DOHH2 (cell line): ENCODE data around the gene MAN1B1.

Source experiments
- CTCF ChIP-seq: fragments of 200-600 bp; sonication (generic); IDR thresholded peaks from one replicate; pipeline ENCODE4 v1.5.1; 2014; ENCODE audit warnings: antibody characterized with exemption, mild to moderate bottlenecking, low read depth, low read length; ENCODE audit not compliant: poor library complexity, severe bottlenecking
- EZH2phosphoT487 ChIP-seq: fragments of 200-600 bp; sonication (generic); IDR thresholded peaks from 2 replicates; pipeline ENCODE4 v1.6.1; 2017; ENCODE audit warnings: borderline replicate concordance, mild to moderate bottlenecking, antibody characterized with exemption, low read length, moderate library complexity, mixed read lengths

DNA sequence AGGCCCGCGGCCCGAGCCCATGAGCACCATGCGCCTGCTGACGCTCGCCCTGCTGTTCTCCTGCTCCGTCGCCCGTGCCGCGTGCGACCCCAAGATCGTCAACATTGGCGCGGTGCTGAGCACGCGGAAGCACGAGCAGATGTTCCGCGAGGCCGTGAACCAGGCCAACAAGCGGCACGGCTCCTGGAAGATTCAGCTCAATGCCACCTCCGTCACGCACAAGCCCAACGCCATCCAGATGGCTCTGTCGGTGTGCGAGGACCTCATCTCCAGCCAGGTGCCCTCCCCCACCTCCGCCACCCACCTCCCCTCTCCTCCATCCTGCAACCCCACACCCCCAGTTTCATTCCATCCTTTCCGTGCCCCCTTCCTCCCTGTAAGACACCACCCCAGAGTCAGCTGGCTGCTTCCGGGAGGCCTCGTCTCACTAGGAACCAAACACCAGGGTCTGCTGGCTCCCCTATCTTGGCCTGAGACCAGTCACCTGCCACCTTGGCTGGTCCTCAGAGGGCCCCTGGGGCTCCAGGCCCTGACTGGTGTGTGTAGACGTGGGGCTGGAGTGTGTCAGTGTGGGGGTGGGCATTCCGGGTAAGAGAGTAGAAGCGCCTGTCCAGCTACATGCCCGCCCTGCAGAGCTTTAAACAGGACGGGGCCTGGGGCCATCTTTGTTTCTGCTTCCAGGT lies 52.8 kb downstream of the MAN1B1 start:
- TF ChIP-seq CTCF (no peak), EZH2phosphoT487 (no peak)
